Measurements from ENCODE around the gene LCAT.

DNA sequence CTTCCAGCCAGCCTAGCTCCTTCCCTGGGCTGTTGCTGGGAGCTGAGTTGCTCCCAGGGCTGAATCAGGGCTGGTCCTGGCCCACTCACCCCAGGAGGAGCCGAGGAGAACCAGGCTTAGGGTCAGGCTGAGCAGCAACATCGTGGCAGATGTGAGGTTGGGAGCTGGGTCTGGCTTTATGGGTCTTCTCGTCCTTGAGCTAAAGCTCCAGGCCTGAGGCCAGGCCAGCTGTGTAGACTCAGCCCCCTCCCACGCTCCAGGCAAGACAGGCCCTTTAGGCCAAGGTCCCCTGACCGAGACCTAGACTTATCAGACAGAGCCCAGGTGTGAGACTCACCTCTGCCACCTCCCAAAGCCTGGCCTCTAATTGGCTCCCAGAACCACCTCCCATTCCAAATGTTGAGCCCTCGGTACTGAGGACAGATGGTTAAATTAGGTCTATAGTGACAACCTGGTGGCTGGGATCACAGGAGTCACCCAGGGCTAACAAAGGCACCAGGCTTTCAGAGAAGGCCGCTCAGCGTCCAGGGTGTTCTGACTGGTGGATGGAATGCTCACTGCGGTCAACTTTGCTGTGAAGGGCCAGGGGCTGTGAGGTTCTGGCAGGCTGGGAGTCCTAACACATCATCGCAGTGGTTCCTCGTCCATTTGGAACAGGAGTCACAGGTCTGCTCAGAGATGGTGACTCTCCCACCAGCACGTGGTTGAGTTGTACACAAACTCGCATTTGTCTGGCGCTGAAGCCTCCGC is 12.0 kb downstream of the LCAT start, which contains the start of gene CTRL:
- no peak for TF ChIP-seq POLR2AphosphoS5 (IDR thresholded peaks at IDR 0.05; ENCODE audit: borderline replicate concordance, low read depth, low read length)
- no peak for TF ChIP-seq EZH2 (IDR thresholded peaks at IDR 0.05)
- TF ChIP-seq FOXP2 (optimal IDR thresholded peaks at IDR 0.05; ENCODE audit: control extremely low read depth, extremely low read length, insufficient read depth): no peak
